T-helper 17 cell (primary cell): Measurements from ENCODE around the gene TUBGCP2. TPM values are rescaled to one million over a fixed set of nuclear protein-coding genes. Genes with fewer than 3 reads are reported as not detected.
A peak's percentile ranks its signal among the peaks of the same experiment; 100 is the strongest.

Experiments
- ATAC-seq: fragments of 150-1000 bp; cut with Tn5 transposase; 2 replicates; pipeline ENCODE4 v1.10.0; 2021; ENCODE audit warnings: mild to moderate bottlenecking, moderate library complexity
- DNase-seq, 3 donors: peaks; one replicate each; pipeline versions ENCODE4 v3.0.0 to v3.0.0-alpha.2; 2020 to 2021
- H3K9me3 ChIP-seq: one replicate; pipeline ENCODE4 v1.7.0; 2013; ENCODE audit warnings: low read length, mild to moderate bottlenecking; ENCODE audit not compliant: control insufficient read depth, poor library complexity, severe bottlenecking
- H3K27ac Mint-ChIP-seq: one replicate; pipeline ENCODE4 v1.8.0; 2022; ENCODE audit warnings: mild to moderate bottlenecking, moderate library complexity, mixed read lengths
- H3K27me3 Mint-ChIP-seq: one replicate; pipeline ENCODE4 v1.8.0; 2022; ENCODE audit warnings: mixed read lengths
- H3K36me3 Mint-ChIP-seq: one replicate; pipeline ENCODE4 v1.8.0; 2022; ENCODE audit warnings: low read depth, mixed read lengths
- H3K4me1 Mint-ChIP-seq: one replicate; pipeline ENCODE4 v1.8.0; 2022; ENCODE audit warnings: mild to moderate bottlenecking, mixed read lengths
- H3K4me3 Mint-ChIP-seq: one replicate; pipeline ENCODE4 v1.8.0; 2022; ENCODE audit warnings: mild to moderate bottlenecking, moderate library complexity, mixed read lengths
- total RNA-seq, 4 donors: library from RNA in 2 of 4; stranded (reverse) in 2 of 4; gene quantifications; one replicate each; pipeline ENCODE4 v1.2.3 and lab custom pipeline; 2022 to 2026

Gene TUBGCP2
- total RNA-seq, 2 donors from 2014 or later: 73.6 to 75.4 TPM

- DNase-seq (no peak), ATAC-seq (no peak)
- peak overlapping the region; percentile 59 for H3K4me3 Mint-ChIP-seq
Observed at GRCh38 chr10:133310789-133311188, 2.1 kb upstream of the TUBGCP2 start.

GRCh38 chr10:133310399-133310755, 1.7 kb upstream of the TUBGCP2 start:
- H3K4me1 Mint-ChIP-seq: peaks cover 15% of the 10 kb centered on the region
- H3K27ac Mint-ChIP-seq: peak overlapping the region; percentile 71
- peak overlapping the region; percentile 59 for H3K4me3 Mint-ChIP-seq
- ATAC-seq (no peak), DNase-seq (no peak)
- no peaks in the 10 kb centered on the region for H3K27me3 Mint-ChIP-seq
- peaks cover 5% of the 10 kb centered on the region for H3K36me3 Mint-ChIP-seq
- H3K9me3 ChIP-seq: no peaks in the 10 kb centered on the region

More at GRCh38 chr10:133310789-133311188, 2.1 kb upstream of the TUBGCP2 start:
- peaks cover 5% of the 10 kb centered on the region for H3K36me3 Mint-ChIP-seq
- H3K9me3 ChIP-seq: no peaks in the 10 kb centered on the region
- no peaks in the 10 kb centered on the region for H3K27me3 Mint-ChIP-seq
- H3K4me1 Mint-ChIP-seq: peaks cover 14% of the 10 kb centered on the region
- H3K27ac Mint-ChIP-seq: no peak overlapping the region

GRCh38 chr10:133309720-133310398, 1.2 kb upstream of the TUBGCP2 start:
- H3K27me3 Mint-ChIP-seq: no peaks in the 10 kb centered on the region
- no peaks in the 10 kb centered on the region for H3K9me3 ChIP-seq
- H3K27ac Mint-ChIP-seq: peak overlapping the region; percentile 71
- H3K4me3 Mint-ChIP-seq: peak overlapping the region; percentile 95
- DNase-seq (no peak), ATAC-seq (no peak)
- peaks cover 5% of the 10 kb centered on the region for H3K36me3 Mint-ChIP-seq
- H3K4me1 Mint-ChIP-seq: peaks cover 18% of the 10 kb centered on the region

- DNase-seq (peak; percentile 90 to 92 (median 91)), ATAC-seq (peak; percentile 80)
- no peaks in the 10 kb centered on the region for H3K9me3 ChIP-seq
- H3K36me3 Mint-ChIP-seq: peaks cover 5% of the 10 kb centered on the region
- H3K4me3 Mint-ChIP-seq: peak overlapping the region; percentile 95
- H3K27ac Mint-ChIP-seq: peak overlapping the region; percentile 2
- H3K27me3 Mint-ChIP-seq: no peaks in the 10 kb centered on the region
- peaks cover 19% of the 10 kb centered on the region for H3K4me1 Mint-ChIP-seq
Observed at GRCh38 chr10:133309100-133309719, 538 bp upstream of the TUBGCP2 start.

DNA sequence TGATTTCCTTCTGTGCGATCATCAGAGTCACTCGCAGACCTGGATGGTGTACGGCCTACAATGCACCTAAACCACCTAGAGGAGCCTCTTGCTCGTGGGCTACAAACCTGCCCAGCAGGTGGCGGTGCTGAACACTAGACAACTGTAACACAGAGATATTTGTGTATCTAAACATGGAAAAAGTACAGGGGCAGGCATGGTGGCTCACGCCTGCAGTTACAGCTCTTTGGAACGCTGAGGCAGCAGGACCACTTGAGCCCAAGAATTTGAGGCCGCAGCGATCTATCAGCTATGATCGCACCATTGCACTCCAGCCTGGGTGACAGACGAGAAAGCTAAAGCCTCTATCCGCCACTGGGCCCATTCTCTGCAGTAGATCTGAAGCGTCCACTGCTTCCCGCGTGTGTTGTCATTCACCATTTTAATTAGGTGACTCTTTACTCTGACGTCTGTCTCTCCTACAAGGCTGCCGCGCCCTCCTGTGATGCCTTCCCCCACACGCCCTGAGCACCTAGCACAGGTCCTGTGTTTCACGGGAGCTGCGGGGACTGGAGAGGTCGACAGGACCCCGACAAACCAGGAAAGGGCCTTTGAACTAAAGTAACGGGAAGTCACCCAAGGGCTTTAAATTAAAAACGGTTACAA, 774 bp downstream of the TUBGCP2 start:
- DNase-seq: peak; percentile 74 to 84 (median 77)
- H3K27ac Mint-ChIP-seq: peak overlapping the region; percentile 98
- no peaks in the 10 kb centered on the region for H3K27me3 Mint-ChIP-seq
- peak overlapping the region; percentile 95 for H3K4me3 Mint-ChIP-seq
- no peaks in the 10 kb centered on the region for H3K9me3 ChIP-seq
- H3K4me1 Mint-ChIP-seq: peaks cover 26% of the 10 kb centered on the region
- ATAC-seq: peak; percentile 66
- peaks cover 5% of the 10 kb centered on the region for H3K36me3 Mint-ChIP-seq

DNA sequence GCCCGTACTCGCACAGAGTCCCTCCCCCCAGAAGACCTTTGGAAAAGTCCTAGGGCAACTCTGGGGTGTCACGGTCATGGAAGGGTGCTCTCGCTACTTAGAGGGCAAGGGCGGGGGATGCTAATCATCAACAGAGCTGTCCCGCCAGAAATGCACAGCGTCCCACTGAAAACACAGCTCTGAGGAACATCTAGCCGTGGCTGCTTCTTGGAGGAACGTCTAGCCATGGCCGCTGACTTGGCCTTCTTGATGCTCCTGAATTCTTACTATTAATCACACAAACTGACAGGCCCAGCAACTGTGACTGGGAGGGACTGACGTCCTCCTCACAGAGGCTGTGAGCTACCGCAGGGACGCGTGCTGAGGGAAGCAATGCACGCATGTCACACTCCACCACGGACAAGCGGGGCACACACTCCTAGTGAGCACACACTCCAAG, 1.7 kb downstream of the TUBGCP2 start:
- Mint-ChIP-seq H3K27ac (peak overlapping the region; percentile 98), H3K4me1 (peaks cover 30% of the 10 kb centered on the region), H3K27me3 (no peaks in the 10 kb centered on the region), H3K36me3 (peaks cover 5% of the 10 kb centered on the region), H3K4me3 (peak overlapping the region; percentile 95)
- no peaks in the 10 kb centered on the region for H3K9me3 ChIP-seq
- ATAC-seq (no peak), DNase-seq (no peak)

GRCh38 chr10:133306097-133306476, 2.6 kb downstream of the TUBGCP2 start:
- Mint-ChIP-seq H3K27ac (peak overlapping the region; percentile 98), H3K36me3 (peaks cover 5% of the 10 kb centered on the region), H3K4me3 (no peak overlapping the region), H3K4me1 (peaks cover 30% of the 10 kb centered on the region), H3K27me3 (no peaks in the 10 kb centered on the region)
- ATAC-seq (no peak), DNase-seq (no peak)
- no peaks in the 10 kb centered on the region for H3K9me3 ChIP-seq

GRCh38 chr10:133303206-133303605, 5.5 kb downstream of the TUBGCP2 start:
- no peaks in the 10 kb centered on the region for H3K27me3 Mint-ChIP-seq
- no peak overlapping the region for H3K27ac Mint-ChIP-seq
- H3K4me3 Mint-ChIP-seq: no peak overlapping the region
- no peaks in the 10 kb centered on the region for H3K9me3 ChIP-seq
- H3K4me1 Mint-ChIP-seq: peaks cover 32% of the 10 kb centered on the region
- no peak for DNase-seq
- no peak for ATAC-seq
- peaks cover 4% of the 10 kb centered on the region for H3K36me3 Mint-ChIP-seq

GRCh38 chr10:133302230-133302629, 6.4 kb downstream of the TUBGCP2 start:
- no peaks in the 10 kb centered on the region for H3K27me3 Mint-ChIP-seq
- H3K4me1 Mint-ChIP-seq: peaks cover 26% of the 10 kb centered on the region
- no peaks in the 10 kb centered on the region for H3K9me3 ChIP-seq
- ATAC-seq: no peak
- peak overlapping the region; percentile 37 for H3K27ac Mint-ChIP-seq
- H3K4me3 Mint-ChIP-seq: no peak overlapping the region
- no peaks in the 10 kb centered on the region for H3K36me3 Mint-ChIP-seq
- no peak for DNase-seq

DNA sequence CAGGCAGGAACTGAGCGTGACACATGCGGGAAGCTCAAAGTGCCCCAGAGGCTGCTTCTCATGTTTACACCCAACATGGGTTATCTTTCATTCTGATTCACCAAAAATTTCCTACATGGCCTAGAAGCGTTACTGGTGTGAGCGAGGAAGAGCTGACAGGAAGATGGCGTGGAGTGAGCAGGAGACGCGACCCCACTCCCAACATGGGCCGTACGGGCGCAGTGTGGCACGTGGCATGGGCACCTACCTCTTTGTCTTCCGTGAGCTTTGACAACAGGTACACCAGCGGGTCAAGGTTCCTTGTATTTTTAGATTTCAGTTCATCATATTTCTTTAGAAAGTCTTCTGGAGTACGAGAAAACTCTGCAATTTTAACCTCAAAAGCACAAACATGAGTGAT, 8.9 kb downstream of the TUBGCP2 start:
- ATAC-seq (no peak), DNase-seq (no peak)
- Mint-ChIP-seq H3K27me3 (no peaks in the 10 kb centered on the region), H3K36me3 (no peaks in the 10 kb centered on the region), H3K27ac (no peak overlapping the region), H3K4me3 (no peak overlapping the region), H3K4me1 (peaks cover 19% of the 10 kb centered on the region)
- no peaks in the 10 kb centered on the region for H3K9me3 ChIP-seq

DNA sequence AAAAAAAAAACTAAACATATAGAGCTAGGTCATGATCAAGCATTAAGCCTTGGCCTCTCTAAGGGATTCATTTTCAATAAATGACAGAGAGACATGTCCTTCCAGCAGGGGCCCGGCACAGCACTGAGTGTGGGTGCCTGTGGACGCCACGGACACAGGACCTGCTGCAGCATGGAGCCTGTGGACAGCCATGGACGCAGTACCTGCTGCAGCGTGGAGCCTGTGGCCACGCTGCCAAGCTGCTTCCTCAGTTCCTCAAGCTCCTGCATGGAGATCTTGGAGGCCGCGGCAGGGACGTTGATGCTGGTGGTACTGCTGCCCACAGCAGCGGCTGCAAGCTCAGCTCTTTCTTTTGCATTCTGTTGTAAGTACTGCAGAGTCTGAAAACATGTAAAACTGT, 9.4 kb downstream of the TUBGCP2 start:
- no peaks in the 10 kb centered on the region for H3K36me3 Mint-ChIP-seq
- H3K9me3 ChIP-seq: no peaks in the 10 kb centered on the region
- no peak for DNase-seq
- no peak overlapping the region for H3K4me3 Mint-ChIP-seq
- no peak overlapping the region for H3K27ac Mint-ChIP-seq
- H3K27me3 Mint-ChIP-seq: no peaks in the 10 kb centered on the region
- ATAC-seq: no peak
- H3K4me1 Mint-ChIP-seq: peaks cover 16% of the 10 kb centered on the region

- Mint-ChIP-seq H3K27ac (no peak overlapping the region), H3K27me3 (no peaks in the 10 kb centered on the region), H3K4me3 (no peak overlapping the region), H3K4me1 (peaks cover 9% of the 10 kb centered on the region), H3K36me3 (no peaks in the 10 kb centered on the region)
- no peaks in the 10 kb centered on the region for H3K9me3 ChIP-seq
- no peak for DNase-seq
- ATAC-seq: no peak
Observed at GRCh38 chr10:133298466-133298865, 10.2 kb downstream of the TUBGCP2 start.

DNA sequence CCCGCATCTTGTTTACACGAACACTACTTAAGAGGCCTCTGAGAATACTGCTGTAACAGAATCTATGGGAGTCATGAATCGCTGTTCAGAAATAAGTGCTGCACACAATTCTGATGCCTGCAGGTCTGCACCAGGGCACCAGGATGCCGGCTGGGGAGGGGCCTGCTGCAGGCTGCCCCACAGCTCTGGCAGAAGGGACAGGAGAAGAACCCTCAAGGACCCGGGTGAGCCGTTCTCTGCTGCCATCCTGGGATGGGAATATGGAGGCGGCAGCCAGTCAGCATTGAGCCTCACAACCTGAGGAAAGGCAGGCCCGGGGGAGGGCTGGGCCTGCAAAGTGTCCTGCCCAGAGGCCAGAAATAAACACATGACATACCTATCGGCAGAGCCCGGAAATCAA, 11.2 kb downstream of the TUBGCP2 start:
- peak overlapping the region; percentile 29 for H3K27ac Mint-ChIP-seq
- H3K27me3 Mint-ChIP-seq: no peaks in the 10 kb centered on the region
- H3K4me1 Mint-ChIP-seq: peaks cover 5% of the 10 kb centered on the region
- H3K36me3 Mint-ChIP-seq: no peaks in the 10 kb centered on the region
- H3K9me3 ChIP-seq: no peaks in the 10 kb centered on the region
- no peak overlapping the region for H3K4me3 Mint-ChIP-seq
- ATAC-seq (no peak), DNase-seq (no peak)
